Stimulated activated CD8-positive, alpha-beta memory T cell treated with anti-CD3 and anti-CD28 coated beads, Interleukin-15, amount 100 ng/mL, for 1 hour (primary cell): ENCODE measurements around the gene IL10.
A peak's percentile ranks its signal among the peaks of the same experiment; 100 is the strongest.

Experiments
- DNase-seq: peaks from one replicate; pipeline ENCODE4 v3.0.0-alpha.2; 2020; ENCODE audit warnings: low read depth

The IL10 gene

DNA sequence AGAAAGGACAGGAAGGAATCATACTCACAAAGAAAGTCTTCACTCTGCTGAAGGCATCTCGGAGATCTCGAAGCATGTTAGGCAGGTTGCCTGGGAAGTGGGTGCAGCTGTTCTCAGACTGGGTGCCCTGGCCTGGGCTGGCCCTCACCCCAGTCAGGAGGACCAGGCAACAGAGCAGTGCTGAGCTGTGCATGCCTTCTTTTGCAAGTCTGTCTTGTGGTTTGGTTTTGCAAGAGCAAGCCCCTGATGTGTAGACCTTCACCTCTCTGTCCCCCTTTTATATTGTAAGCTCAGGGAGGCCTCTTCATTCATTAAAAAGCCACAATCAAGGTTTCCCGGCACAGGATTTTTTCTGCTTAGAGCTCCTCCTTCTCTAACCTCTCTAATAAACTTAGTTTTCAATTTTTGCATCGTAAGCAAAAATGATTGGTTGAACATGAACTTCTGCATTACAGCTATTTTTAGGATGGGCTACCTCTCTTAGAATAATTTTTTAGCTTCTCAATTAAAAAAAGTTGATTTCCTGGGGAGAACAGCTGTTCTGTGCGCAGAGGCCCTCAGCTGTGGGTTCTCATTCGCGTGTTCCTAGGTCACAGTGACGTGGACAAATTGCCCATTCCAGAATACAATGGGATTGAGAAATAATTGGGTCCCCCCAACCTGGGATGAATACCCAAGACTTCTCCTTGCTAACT lies at the start of gene IL10:
Gene IL10 (minus strand): TSS at position 252 of the 695 bp plus-strand sequence. CDS start 59 bp downstream, at position 193.
- DNase-seq = no peak

DNA sequence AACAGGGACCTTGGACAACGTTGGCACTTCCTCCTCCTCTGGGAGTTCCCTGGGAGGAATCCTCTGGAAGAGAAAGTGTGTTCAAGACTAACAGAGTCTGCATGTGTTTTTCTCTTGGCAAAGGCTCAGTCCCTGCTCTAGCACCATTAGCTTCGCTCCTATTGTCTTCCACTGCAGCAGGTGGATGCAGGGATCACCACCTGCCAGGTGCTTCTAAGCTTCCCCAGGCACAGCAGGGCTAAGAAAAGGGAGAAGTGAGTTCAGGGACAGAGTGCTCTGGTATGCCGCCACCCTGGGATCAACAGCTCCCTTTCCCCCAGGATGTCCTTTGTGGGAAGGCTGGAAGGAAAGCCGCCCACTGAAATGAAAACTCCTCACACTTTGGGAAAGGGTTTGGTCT lies 49.2 kb upstream of the IL10 start:
- DNase-seq = no peak

DNA sequence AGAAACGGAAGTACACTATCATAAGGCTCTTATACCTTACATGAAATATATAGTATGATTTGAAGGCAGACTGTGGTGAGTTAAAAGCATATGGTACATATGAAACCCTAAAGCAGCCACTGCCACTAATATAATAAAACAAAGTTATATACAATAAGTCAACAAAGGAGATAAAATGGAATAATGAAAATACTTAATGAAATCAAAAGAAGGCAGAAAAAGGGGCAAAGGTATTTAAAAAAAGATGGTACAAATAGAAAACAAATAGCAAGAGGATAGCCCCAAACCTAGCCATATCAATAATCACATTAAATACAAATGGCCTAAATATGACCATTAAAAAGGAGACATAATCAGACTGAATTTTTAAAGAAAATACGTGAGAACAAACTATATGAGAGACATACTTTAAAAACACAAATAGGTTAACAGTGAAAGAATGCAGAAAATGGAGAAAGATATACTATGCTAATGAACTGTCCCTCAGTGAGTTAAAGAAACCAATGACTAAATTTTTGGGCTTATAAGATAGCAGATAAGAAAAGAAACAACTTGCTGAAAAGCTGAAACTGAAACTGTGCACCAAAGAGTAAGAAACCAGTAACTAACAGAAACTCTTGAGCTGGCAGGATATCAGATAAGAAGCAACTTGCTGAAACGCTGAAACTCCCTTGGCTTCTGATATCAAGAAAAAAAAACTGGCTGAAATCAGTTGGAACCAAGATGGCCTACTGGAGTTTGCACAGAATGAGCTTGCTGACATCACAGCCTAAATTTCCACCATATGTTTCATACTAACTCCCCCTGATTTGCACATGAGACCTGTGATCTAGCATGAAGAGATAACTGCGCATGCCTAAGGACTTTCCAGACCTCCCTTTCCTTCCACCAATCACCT lies 44.3 kb upstream of the IL10 start:
- no peak for DNase-seq

DNA sequence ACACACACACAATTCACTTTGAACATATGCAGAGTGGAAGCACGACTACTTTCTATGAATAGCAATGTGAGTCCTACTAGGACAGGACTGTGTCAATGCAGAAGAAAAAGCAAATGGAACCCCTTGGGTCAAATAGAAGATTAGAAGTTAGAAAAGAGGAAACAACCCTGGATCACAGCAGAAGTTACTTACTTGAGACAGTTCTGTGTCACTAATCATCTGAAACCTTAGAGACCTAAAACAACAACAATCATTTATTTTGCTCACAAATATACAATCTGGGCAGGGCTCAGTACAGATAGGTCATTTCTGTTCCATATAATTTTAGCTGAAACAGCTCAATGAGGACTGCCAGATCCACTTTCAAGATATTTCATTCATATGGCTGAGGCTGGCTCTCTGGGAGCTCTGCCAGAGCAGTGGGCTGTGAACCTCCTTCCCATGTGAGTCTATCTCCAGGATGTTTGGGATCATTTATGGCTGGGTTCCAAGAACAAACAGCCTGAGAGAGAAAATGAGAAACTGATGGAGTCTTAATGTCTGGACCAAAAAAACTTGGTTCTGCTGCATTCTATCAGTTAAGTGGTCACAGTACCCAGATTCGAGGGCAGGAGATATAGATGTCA lies 42.5 kb upstream of the IL10 start:
- DNase-seq = no peak

DNA sequence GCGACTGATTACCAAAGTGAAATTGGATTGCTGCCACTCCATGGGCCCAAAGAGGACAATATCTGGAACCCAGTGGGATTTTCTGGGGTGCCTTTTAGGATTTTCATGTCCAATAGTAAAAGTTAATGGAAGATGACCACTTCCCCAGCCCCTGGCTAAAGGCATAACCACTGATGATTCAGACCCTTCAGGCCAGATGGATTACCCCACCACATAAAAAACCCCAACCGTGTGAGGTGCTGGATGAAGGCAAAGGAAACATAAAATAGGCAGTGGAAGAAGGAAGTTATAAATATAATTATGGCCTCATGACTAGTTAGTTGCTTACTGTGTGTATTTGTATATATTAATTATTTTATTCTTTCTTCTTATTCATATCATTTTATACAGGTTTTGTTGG lies 40.2 kb upstream of the IL10 start:
- DNase-seq = no peak

DNA sequence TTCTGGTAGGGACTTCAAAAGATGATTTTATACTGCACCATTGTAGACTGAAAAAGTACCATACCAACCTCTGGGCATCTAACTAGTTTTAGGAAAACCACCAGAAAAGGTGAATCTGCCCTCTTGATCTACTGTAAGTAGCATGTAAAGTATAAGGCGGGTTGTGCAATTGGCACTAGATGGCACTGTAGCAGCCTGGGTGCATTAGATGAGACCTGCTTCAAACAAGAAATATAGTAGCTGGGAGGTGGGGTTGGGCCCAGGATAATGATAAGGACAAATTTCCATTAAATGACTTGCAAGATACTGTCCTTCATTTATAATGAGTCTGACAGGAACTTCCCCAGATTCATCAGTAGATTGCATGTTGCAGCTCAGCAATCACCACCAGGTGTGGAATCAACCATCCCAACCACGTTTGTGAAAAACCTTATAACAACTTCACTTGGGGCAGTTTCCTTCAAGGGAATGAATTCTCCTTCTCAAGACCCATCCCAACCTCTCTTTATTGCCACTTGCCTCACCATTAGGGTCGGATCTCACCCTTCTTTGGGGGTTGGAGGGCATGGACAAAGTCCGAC lies 37.3 kb upstream of the IL10 start:
- no peak for DNase-seq

DNA sequence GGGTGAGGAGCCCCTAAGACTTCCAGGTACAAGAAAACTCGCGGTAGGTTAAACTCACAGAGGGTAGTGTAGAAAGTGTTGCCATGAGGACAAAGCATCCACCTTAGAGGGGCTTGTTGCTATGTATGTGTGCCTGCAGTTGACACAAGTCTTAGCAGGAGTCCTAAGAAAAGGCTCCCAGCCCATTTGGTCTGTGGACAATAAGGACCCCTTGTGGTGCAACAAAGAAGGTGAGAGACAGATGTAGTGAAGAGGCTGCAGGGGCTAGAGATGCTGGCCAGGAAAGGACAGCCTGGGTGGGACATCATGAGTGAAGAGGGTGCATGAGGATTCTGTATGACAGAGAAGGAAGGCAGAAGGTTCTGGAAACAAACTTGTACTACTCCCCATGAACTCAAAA lies 36.3 kb upstream of the IL10 start:
- DNase-seq = no peak

DNA sequence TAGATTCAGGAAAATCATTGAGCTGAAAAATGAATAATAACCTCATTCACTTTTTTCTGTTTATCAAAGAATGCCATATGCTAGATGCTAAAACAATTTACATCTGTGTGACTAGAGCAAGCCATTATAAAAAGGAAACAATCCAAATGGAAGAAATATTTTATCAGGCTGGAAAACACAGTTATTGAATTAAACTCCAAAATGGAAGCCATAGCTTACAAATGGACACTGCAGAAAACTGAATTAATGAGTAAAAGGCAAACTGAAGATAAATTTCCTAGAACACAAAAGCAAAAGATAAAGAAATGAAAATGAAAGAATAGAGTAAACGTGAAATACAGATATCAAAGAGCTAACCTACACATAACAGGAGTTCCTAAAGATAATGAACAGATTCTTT lies 33.1 kb upstream of the IL10 start:
- DNase-seq = no peak

DNA sequence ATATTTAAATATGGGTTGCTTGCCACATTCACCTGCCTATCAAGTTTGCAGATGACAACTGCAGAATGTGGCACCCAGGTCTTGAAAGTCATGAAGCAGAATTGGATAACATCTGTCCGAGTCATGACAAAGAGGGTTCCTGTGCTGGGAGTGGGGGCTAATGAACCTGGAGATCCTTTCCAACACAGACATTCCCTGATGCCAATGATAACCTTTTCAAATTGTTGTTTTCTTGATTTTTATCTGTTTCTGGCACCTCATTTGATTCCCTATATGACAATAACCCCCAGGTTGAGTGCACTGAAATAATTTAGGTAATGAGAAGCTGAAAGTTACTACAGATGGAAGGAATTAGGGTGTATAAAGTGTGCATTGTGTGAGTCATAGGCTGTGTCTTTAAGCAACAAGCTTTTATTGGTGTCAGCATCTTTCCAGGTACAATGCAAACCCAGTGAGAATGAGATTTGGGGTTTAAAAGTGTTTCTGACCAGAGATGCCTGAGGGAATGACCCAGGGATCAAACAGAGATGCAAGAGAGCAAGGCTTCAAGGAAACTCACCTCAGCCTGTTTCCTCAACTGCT lies 32.0 kb upstream of the IL10 start:
- DNase-seq = no peak

DNA sequence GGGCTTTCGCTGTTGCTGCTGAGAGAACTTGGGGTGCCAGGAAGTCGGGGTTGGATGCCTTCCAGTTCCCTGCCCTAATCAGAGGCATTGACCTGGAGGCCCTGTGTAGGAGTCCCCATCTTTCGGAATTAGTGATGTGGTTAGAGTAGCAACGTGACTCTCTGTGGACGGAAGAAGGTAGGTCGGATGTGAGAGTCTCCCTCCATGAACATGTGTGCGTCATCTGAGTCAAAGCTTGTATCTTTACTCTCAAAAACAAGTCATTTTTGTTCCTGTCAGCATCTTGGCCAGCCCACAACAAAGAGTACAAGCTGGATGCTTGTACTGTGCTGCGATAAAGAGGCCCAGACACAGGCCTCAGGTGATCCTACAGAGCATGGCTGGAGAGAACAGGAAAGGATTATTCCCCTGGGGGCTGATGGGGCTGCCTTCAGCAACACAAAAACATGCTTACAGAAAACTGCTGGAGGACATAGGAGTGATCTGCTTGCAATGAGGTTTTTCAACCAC lies 31.0 kb upstream of the IL10 start:
- DNase-seq = peak; percentile 42

DNA sequence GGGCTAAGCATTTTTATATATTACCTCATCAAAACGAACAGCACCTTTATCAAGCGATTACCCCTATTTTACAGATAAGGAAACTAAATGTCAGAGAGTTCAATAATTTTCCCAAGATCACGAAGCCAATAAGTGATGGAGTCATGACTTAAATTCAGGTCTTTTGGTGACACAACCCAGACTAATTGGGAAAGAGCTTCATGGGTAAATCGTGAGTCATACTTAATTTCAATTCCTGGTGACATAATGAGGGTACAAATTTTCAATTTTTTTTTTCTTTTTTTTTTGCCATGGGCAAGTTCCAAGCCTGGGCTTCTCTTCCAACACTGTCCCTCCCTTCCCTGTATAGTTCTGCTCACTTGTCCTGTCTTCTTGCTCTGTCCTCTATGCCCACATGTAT lies 30.1 kb upstream of the IL10 start:
- no peak for DNase-seq

DNA sequence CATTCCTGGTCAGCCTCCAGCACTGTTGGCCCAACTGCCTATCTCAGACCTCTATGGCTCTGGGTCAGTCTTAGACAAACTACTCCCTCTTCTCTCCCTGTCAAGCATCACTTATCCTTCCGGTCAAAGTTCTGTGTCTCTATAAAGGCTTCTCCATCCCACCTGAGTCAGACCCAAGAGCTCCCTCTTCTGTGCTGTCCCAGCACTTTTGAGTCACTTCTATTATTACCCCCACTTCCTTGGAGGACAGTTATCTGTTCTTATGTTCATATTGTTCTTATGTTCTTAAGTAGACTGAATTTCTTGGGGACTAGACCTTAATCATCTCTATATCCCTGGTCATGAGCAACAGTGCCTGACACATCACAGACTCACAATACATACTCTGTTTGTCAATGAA lies 29.2 kb upstream of the IL10 start:
- no peak for DNase-seq

DNA sequence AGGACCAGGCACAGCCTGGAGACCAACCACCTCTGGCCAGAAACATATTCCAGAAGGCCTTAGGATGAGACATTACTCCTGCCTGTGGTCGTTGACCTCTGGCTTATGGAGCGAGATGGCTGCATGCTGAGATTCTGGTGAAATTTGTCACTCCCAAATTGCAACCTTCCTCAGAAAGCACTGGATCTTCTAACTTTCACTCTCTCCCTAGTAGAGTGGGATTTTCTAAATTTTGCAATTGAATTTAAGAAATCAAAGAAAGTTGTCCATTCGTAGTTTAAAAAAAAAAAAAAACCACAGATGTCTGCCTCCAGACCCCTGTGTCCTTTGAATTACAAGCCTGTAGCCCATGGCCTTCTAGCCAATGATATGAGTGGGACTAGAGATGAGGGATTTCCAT lies 28.6 kb upstream of the IL10 start:
- no peak for DNase-seq

DNA sequence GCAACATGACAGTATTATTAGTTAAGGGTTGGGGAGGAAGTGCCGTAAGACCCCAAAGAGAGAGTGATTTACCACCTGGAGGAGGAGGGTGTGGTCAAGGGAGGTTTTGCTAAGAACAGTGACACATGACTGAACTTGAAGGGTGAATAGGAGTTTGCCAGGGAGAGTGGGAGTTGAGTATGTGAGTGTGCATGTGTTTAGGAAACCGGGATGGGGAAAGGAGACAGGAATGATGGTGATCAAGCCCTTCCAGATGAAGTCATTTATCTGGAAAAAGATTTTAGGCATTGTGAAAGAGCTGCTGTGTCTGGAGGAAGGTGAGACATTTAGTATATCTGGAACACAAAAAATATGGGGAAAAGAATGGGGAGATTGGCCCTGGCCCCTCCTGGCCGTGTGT lies 28.1 kb upstream of the IL10 start:
- no peak for DNase-seq

DNA sequence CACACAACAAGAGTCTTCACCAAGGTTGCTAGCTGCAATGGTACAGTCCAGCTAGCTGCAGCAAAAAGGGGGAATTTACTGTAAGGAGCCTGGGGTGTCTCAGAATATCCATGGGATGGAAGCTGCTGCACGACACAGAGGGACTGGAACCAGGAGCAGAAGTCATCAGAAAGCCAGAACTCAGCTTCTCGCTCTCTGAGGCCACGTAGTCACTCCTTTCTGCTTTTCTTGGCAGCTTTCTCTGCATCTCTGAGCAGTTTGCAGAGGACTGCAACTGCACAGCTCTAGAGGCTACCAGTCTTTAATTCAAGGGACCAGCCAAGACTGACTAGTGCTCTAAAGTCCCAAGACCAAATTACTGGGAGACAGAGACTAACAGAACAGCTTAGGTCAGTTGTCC lies 27.0 kb upstream of the IL10 start:
- DNase-seq = no peak

DNA sequence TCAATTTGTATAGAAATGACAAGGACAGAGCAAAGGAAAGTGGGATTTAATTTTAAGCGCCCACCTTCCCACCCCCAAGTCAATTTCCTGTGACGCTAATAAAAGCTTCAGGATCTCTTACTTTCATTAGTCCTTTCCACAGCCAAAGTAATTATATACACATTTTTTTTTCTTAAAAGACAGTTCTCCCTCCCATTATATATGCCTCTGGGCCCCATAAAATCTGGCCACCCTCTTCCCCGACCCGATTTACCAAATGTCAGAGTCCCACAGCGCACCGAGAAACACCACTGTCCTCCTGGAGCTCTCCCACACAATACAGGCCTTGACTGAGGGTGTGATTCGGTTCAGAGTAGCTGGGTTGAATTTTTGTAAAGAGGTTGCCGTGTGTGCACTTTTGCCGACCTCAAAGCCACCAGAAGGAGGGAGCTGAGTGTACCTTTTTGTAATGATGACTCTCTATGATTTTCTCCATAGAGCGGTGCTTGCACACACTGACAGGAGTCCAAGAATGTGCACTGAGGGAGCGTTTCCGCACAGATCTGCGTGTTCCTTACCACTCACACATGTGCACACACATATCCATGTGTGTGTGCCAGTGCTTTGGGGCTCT lies 26.2 kb upstream of the IL10 start:
- DNase-seq = no peak

DNA sequence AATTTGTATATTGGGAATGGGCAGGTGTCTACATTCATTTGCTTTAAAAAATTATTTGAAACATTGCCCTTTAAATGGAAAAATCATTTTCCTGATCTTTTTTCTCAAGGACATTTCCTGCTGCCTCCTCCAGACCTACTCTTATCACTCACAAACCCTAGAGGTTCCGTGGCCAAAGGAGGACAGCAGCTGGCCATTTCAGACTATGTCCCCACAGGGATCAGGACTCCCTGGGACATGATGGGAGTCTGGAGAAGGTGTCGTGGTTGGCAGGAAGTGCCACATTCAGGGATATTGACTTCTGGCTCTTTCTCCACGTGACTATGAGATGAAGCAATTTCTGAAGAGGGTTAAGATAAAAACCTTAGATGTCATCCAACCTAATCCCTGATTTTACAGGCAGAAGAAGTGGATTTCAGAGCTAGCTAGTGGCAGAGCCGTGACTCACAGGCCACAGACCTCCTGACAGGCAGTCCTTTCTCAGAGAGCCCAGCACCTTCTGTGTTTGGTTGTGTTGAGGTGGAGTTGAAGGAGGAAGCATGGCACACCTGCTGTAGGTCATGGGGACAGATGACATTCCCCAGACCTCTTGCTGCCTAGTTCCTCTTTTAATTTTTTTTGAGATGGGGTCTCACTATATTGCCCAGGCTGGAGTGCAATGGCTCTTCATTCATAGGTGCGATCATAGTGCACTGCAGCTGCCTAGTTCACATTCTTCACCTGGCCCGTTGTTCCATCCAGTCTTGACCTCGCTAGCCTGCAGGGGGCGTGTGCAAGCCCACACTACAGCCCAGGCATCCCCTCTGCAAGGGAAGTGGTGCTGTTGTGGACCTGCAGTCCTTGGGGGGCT lies 25.5 kb upstream of the IL10 start:
- DNase-seq = no peak

DNA sequence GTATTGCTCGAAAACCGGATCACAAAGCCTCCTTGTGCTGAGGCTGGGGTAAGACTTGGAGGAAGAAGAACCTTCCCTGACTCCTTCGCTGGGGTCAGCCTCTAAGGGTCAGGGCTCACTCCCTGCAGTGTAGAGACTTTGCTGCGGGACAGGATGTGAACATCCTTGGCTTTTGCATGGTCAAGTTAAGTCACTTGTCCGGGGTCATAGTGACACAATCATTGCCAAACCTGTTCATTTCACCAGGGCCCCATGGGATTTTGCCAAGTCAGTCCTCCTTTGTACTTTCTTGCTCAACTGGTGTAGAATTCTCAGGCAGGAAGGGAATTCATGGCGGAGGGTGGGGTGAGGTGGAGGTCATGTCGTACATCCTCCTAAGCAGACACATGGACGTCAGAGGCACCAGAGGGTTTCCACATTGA lies 24.7 kb upstream of the IL10 start:
- no peak for DNase-seq

DNA sequence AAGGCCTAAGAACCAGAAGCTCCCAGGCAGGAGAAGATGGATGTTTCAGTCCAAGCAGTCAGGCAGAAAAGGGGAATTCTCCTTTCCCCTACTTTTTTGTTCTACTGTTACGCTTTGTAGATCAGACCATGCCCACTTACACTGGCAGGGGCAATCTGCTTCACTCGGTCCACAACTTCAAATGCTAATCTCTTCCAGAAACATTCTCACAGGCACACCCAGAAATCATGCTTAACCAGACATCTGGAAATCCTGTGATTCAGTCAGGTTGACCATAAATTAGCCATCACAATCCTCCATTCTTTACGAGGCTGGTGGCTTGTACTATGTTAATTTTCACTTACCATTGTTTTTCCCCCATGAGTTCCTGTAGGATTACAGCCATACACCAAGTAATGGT lies 23.8 kb upstream of the IL10 start:
- no peak for DNase-seq

DNA sequence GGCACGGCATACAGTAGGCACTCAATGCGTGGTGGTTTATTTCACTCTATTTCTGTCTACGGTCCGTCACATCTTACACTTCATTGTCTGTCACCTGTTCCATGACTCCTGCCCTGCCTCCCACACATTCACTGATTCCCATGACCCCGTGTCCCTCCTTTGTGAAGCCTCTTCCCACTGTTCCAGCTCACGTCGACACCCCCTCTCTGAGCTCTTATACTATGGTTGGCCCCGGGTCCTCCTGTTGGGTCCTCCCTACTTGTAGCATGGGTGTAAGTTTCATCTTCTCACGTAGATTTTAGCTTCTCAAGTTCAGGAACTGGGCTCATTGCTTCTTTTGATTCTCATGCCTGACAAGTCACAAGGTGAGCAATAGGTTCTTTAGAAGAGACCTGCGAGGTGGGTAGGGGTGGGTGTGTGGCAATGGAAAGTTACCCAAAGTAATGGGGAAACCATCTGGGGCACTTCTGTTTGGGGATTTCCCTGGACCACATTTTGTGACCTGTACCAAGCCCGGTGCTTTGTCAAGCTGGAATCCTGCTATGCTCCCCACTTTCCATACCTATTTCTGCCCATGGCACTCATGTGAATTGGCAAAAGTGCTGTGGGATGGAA lies 22.1 kb upstream of the IL10 start:
- no peak for DNase-seq
